HEK293 (cell line): ENCODE results near the gene MYCBPAP.

Source experiments
- PBX3 ChIP-seq: sonication (generic); formaldehyde crosslinking; IDR thresholded peaks from 2 replicates; pipeline ENCODE4 v1.8.1; 2022; ENCODE audit warnings: mild to moderate bottlenecking, moderate library complexity, missing genetic modification reagents
- REST ChIP-seq: fragments of 450-650 bp; formaldehyde crosslinking; IDR thresholded peaks from 2 replicates; pipeline ENCODE4 v1.5.1; 2016; ENCODE audit warnings: missing biosample characterization, missing genetic modification characterization
- SP3 ChIP-seq: fragments of 450-650 bp; formaldehyde crosslinking; IDR thresholded peaks from 2 replicates; pipeline ENCODE4 v1.5.1; 2016; ENCODE audit warnings: missing biosample characterization, missing genetic modification characterization
- TSHZ1 ChIP-seq: fragments of 450-650 bp; formaldehyde crosslinking; IDR thresholded peaks from 2 replicates; pipeline ENCODE4 v1.5.1; 2016; ENCODE audit warnings: missing biosample characterization, missing genetic modification characterization, borderline replicate concordance
- YY1 ChIP-seq: fragments of 450-650 bp; formaldehyde crosslinking; IDR thresholded peaks from 2 replicates; pipeline ENCODE4 v1.5.1; 2018; ENCODE audit warnings: missing biosample characterization, missing genetic modification characterization
- ZNF830 ChIP-seq: fragments of 450-650 bp; IDR thresholded peaks from 2 replicates; pipeline ENCODE4 v1.5.0; 2018; ENCODE audit warnings: missing biosample characterization, missing genetic modification characterization, low read depth, mild to moderate bottlenecking, moderate library complexity
- ZSCAN5A ChIP-seq: fragments of 450-650 bp; formaldehyde crosslinking; IDR thresholded peaks from 2 replicates; pipeline ENCODE4 v1.5.1; 2016; ENCODE audit warnings: missing biosample characterization, missing genetic modification characterization

GRCh38 chr17:50534979-50535326 lies 26.7 kb downstream of the MYCBPAP start:
- no peak for TF ChIP-seq YY1 (tag by site-specific recombination)
- TF ChIP-seq ZSCAN5A: no peak
- no peak for TF ChIP-seq SP3
- TF ChIP-seq ZNF830 (tag by site-specific recombination): no peak
- no peak for TF ChIP-seq PBX3 (CRISPR knock-in tag)
- TF ChIP-seq REST (tag by site-specific recombination): no peak
- TF ChIP-seq TSHZ1 (tag by site-specific recombination): no peak
